ENCODE results near the gene CYP2W1. TPM values are rescaled to one million over a fixed set of nuclear protein-coding genes. Genes with fewer than 3 reads are reported as not detected.
A peak's percentile ranks its signal among the peaks of the same experiment; 100 is the strongest.

CYP2W1 gene
- total RNA-seq, 1 experiment from 2014 or later = not detected

DNA sequence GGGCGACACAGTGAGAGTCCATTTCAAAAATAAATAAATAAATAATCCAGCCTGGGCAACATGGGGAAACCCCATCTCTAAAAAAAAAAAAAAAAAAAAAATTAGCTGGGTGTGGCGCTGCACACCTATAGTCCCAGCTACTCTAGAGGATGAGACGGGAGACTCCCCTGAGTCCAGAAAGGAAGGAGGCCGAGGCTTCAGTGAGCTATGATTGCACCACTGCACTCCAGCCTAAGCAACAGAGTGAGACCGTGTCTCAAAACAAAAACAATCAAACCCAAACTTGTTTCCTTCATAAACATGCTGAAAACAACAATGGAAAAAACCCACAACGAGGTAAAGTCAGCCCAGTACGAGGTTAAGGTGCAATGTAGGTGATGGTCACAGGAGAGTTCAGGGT is 8.8 kb upstream of the CYP2W1 start:
- POLR2A ChIA-PET = no interaction called here
- Histone ChIP-seq H3K27me3 (ENCODE audit: insufficient read depth, low read length) (no peaks in the 10 kb centered on the region), H3K27ac (ENCODE audit: low read depth, low read length) (peak overlapping the region; percentile 79), H4K20me1 (ENCODE audit: insufficient read depth) (peaks cover 10% of the 10 kb centered on the region; the same call in 1 of the 2 replicates), H3K4me2 (ENCODE audit: low read length) (peak overlapping the region; percentile 98), H2AFZ (ENCODE audit: low read depth, low read length, poor library complexity, severe bottlenecking) (no peak overlapping the region), H3K4me3 (replicated peaks in 1 of 2; ENCODE audit: low read depth in 1 of 2, low read length in 2 of 2) (peak overlapping the region; percentile 97), H3K79me2 (ENCODE audit: insufficient read depth, low read length) (peaks cover 52% of the 10 kb centered on the region), H3K9ac (ENCODE audit: low read length) (peak overlapping the region; percentile 96), H3K4me1 (ENCODE audit: control insufficient read depth in 1 of 2, insufficient read depth in 2 of 2, low read length in 2 of 2) (peaks cover 0 to 5% of the 10 kb centered on the region in 2 experiments; a peak in 2 of 4 replicates), H3K36me3 (ENCODE audit: control insufficient read depth in 1 of 2, insufficient read depth in 2 of 2, low read length in 2 of 2) (peaks cover 20 to 26% of the 10 kb centered on the region in 2 experiments; a peak in 3 of 4 replicates), H3K9me3 (ENCODE audit: control insufficient read depth in 1 of 2, insufficient read depth in 1 of 2, low read depth in 1 of 2, low read length in 2 of 2) (no peaks in the 10 kb centered on the region; a peak in 1 of 4 replicates), H3K9me2 (ENCODE audit: insufficient read depth) (no peaks in the 10 kb centered on the region)
- BruUV-seq (replicated peaks) = no TSS peak
- ATAC-seq (no peak), DNase-seq (ENCODE audit: low read depth, low spot score) (no peak)
- TF ChIP-seq EZH2 (IDR thresholded peaks at IDR 0.05) (no peak), ZNF274 (IDR thresholded peaks at IDR 0.05; ENCODE audit: low read depth, low read length) (no peak), POLR2A (IDR thresholded peaks at IDR 0.05; ENCODE audit: borderline replicate concordance, extremely low read depth, insufficient read depth, insufficient read length) (no peak), SIN3A (IDR thresholded peaks at IDR 0.05; ENCODE audit: low read depth) (no peak), SRF (IDR thresholded peaks at IDR 0.05; ENCODE audit: low read depth) (no peak), CEBPB (IDR thresholded peaks at IDR 0.05; ENCODE audit: low read depth) (no peak), EGR1 (IDR thresholded peaks at IDR 0.05; ENCODE audit: low read depth) (no peak), TCF7L2 (IDR thresholded peaks at IDR 0.05; ENCODE audit: borderline replicate concordance, extremely low read depth, insufficient read depth, insufficient read length) (no peak), SP1 (IDR thresholded peaks at IDR 0.05; ENCODE audit: low read depth) (no peak), ZFX (IDR thresholded peaks at IDR 0.05) (no peak), RAD21 (IDR thresholded peaks at IDR 0.05; ENCODE audit: low read depth) (no peak), YY1 (IDR thresholded peaks at IDR 0.05; ENCODE audit: extremely low read depth, insufficient replicate concordance, low read depth, low read length) (no peak), ELF1 (IDR thresholded peaks at IDR 0.05; ENCODE audit: borderline replicate concordance, low read depth) (no peak), CBX3 (IDR thresholded peaks at IDR 0.05; ENCODE audit: low read depth) (no peak), ATF3 (IDR thresholded peaks at IDR 0.05) (no peak), FOSL1 (IDR thresholded peaks at IDR 0.05; ENCODE audit: low read depth) (no peak), EZH2phosphoT487 (IDR thresholded peaks at IDR 0.05; ENCODE audit: borderline replicate concordance) (no peak)
- TF ChIP-seq, protein P1, sequence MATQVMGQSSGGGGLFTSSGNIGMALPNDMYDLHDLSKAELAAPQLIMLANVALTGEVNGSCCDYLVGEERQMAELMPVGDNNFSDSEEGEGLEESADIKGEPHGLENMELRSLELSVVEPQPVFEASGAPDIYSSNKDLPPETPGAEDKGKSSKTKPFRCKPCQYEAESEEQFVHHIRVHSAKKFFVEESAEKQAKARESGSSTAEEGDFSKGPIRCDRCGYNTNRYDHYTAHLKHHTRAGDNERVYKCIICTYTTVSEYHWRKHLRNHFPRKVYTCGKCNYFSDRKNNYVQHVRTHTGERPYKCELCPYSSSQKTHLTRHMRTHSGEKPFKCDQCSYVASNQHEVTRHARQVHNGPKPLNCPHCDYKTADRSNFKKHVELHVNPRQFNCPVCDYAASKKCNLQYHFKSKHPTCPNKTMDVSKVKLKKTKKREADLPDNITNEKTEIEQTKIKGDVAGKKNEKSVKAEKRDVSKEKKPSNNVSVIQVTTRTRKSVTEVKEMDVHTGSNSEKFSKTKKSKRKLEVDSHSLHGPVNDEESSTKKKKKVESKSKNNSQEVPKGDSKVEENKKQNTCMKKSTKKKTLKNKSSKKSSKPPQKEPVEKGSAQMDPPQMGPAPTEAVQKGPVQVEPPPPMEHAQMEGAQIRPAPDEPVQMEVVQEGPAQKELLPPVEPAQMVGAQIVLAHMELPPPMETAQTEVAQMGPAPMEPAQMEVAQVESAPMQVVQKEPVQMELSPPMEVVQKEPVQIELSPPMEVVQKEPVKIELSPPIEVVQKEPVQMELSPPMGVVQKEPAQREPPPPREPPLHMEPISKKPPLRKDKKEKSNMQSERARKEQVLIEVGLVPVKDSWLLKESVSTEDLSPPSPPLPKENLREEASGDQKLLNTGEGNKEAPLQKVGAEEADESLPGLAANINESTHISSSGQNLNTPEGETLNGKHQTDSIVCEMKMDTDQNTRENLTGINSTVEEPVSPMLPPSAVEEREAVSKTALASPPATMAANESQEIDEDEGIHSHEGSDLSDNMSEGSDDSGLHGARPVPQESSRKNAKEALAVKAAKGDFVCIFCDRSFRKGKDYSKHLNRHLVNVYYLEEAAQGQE (IDR thresholded peaks at IDR 0.05; ENCODE audit: low read depth) = no peak
- TF ChIP-seq, protein P2, sequence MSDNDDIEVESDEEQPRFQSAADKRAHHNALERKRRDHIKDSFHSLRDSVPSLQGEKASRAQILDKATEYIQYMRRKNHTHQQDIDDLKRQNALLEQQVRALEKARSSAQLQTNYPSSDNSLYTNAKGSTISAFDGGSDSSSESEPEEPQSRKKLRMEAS (IDR thresholded peaks at IDR 0.05) = no peak
- RAD21 ChIA-PET (ENCODE audit: low non-redundant PET in 1 of 2, low total read pairs in 2 of 2, uncharacterized antibody in 2 of 2, unreplicated experiment in 2 of 2) = no interaction called here
- CTCF ChIA-PET = no interaction called here
- intact Hi-C loops (cut with micrococcal nuclease) = no loop called here
